ENCODE data around the gene LAPTM5.
A peak's percentile ranks its signal among the peaks of the same experiment; 100 is the strongest.

LAPTM5 gene

GRCh38 chr1:30712583-30712982, 45.0 kb downstream of the LAPTM5 start:
- DNase-seq: no peak

GRCh38 chr1:30710407-30710806, 47.2 kb downstream of the LAPTM5 start:
- no peak for DNase-seq

GRCh38 chr1:30708361-30708728, 49.2 kb downstream of the LAPTM5 start:
- no peak for DNase-seq

GRCh38 chr1:30707412-30708360, 49.9 kb downstream of the LAPTM5 start:
- DNase-seq: peak; percentile 51 to 68

- no peak for DNase-seq
These were observed 51.0 kb downstream of the LAPTM5 start for GRCh38 chr1:30706528-30706927.

GRCh38 chr1:30705698-30706097, 51.9 kb downstream of the LAPTM5 start:
- no peak for DNase-seq

GRCh38 chr1:30704765-30705509, 52.6 kb downstream of the LAPTM5 start:
- no peak for DNase-seq

- DNase-seq: no peak
These were observed 53.3 kb downstream of the LAPTM5 start for GRCh38 chr1:30704271-30704670.

- no peak for DNase-seq
These were observed 54.8 kb downstream of the LAPTM5 start for GRCh38 chr1:30702823-30703222.

- no peak for DNase-seq
These were observed 56.3 kb downstream of the LAPTM5 start for GRCh38 chr1:30701258-30701633.

GRCh38 chr1:30700528-30701257, 56.9 kb downstream of the LAPTM5 start:
- DNase-seq: no peak

- DNase-seq: no peak
These were observed 57.8 kb downstream of the LAPTM5 start for GRCh38 chr1:30699762-30700161.

- DNase-seq: no peak
These were observed 59.1 kb downstream of the LAPTM5 start for GRCh38 chr1:30698401-30698981.

GRCh38 chr1:30697571-30698376, 59.8 kb downstream of the LAPTM5 start:
- DNase-seq: no peak

- DNase-seq: no peak
These were observed 60.7 kb downstream of the LAPTM5 start for GRCh38 chr1:30696831-30697230.

GRCh38 chr1:30695439-30695841, 62.1 kb downstream of the LAPTM5 start:
- DNase-seq: no peak

GRCh38 chr1:30694280-30695175, 63.0 kb downstream of the LAPTM5 start:
- DNase-seq: no peak

GRCh38 chr1:30693822-30694221, 63.8 kb downstream of the LAPTM5 start:
- no peak for DNase-seq

GRCh38 chr1:30693366-30693765, 64.2 kb downstream of the LAPTM5 start:
- no peak for DNase-seq

GRCh38 chr1:30692948-30693301, 64.6 kb downstream of the LAPTM5 start:
- no peak for DNase-seq

Measured in activated CD4-positive, alpha-beta T cell treated with anti-CD3 and anti-CD28 coated beads for 4 hours (primary cell).